ENCODE measurements around the gene MELK.

DNA sequence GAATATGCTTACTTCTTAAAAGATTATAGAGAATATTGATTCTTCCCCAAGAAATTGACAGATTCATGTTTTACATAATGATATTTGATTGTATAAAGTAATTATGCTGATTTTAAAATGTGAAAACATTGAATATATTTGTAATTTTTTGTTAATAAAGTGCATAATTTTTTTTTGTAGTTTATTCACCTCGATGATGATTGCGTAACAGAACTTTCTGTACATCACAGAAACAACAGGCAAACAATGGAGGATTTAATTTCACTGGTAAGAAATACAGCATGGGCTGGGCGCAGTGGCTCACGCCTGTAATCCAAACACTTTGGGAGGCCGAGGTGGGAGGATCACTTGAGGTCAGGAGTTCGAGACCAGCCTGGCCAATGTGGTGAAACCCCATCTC is 70.1 kb downstream of the MELK start:
- TF ChIP-seq, protein P1, sequence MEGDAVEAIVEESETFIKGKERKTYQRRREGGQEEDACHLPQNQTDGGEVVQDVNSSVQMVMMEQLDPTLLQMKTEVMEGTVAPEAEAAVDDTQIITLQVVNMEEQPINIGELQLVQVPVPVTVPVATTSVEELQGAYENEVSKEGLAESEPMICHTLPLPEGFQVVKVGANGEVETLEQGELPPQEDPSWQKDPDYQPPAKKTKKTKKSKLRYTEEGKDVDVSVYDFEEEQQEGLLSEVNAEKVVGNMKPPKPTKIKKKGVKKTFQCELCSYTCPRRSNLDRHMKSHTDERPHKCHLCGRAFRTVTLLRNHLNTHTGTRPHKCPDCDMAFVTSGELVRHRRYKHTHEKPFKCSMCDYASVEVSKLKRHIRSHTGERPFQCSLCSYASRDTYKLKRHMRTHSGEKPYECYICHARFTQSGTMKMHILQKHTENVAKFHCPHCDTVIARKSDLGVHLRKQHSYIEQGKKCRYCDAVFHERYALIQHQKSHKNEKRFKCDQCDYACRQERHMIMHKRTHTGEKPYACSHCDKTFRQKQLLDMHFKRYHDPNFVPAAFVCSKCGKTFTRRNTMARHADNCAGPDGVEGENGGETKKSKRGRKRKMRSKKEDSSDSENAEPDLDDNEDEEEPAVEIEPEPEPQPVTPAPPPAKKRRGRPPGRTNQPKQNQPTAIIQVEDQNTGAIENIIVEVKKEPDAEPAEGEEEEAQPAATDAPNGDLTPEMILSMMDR (IDR thresholded peaks at IDR 0.05) = no peak
- TF ChIP-seq POLR2A (IDR thresholded peaks at IDR 0.05) = no peak

All from prostate gland (tissue), 2 donors.